ENCODE data around the gene TRABD2B.

DNA sequence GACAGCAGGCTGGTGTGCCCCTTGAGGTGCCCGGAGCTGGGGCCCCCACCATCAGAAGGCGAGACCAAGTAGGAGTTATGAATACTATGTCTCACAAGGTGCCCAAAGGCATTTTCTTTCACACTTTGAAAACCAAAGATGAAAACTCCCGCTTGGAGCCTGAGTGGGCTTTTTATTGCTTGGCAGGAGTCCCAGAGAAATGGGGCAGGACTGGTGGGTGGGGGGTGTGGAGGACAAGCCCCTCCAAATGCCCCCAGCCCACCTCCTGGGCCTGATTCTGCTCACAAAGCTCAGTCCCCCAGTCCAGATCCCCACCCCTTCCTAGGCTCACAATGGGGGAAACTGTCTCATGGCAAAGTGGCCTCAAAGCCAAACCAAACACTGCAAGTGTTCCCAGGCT is 227.9 kb downstream of the TRABD2B start:
- TF ChIP-seq, protein P1, sequence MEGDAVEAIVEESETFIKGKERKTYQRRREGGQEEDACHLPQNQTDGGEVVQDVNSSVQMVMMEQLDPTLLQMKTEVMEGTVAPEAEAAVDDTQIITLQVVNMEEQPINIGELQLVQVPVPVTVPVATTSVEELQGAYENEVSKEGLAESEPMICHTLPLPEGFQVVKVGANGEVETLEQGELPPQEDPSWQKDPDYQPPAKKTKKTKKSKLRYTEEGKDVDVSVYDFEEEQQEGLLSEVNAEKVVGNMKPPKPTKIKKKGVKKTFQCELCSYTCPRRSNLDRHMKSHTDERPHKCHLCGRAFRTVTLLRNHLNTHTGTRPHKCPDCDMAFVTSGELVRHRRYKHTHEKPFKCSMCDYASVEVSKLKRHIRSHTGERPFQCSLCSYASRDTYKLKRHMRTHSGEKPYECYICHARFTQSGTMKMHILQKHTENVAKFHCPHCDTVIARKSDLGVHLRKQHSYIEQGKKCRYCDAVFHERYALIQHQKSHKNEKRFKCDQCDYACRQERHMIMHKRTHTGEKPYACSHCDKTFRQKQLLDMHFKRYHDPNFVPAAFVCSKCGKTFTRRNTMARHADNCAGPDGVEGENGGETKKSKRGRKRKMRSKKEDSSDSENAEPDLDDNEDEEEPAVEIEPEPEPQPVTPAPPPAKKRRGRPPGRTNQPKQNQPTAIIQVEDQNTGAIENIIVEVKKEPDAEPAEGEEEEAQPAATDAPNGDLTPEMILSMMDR (conservative IDR thresholded peaks at IDR 0.05; ENCODE audit: low read depth, low read length), result no peak
- TF ChIP-seq CEBPB (IDR thresholded peaks at IDR 0.05; ENCODE audit: low read depth, low read length) (no peak), RFX5 (IDR thresholded peaks at IDR 0.05; ENCODE audit: low read depth, low read length) (no peak), RAD21 (IDR thresholded peaks at IDR 0.05; ENCODE audit: low read length) (no peak), POLR2A (IDR thresholded peaks at IDR 0.05; ENCODE audit: low read depth, low read length) (no peak), MAZ (IDR thresholded peaks at IDR 0.05; ENCODE audit: borderline replicate concordance, low read depth, low read length) (no peak), BHLHE40 (IDR thresholded peaks at IDR 0.05; ENCODE audit: low read depth, low read length) (no peak), MXI1 (IDR thresholded peaks at IDR 0.05; ENCODE audit: borderline replicate concordance, low read depth, low read length) (no peak), CHD1 (IDR thresholded peaks at IDR 0.05; ENCODE audit: low read depth, low read length) (no peak), MAFK (IDR thresholded peaks at IDR 0.05; ENCODE audit: low read depth, low read length) (no peak), RCOR1 (IDR thresholded peaks at IDR 0.05; ENCODE audit: insufficient replicate concordance, low read length) (no peak)
